ENCODE measurements around the gene LEF1. TPM values are rescaled to one million over a fixed set of nuclear protein-coding genes. Genes with fewer than 3 reads are reported as not detected.

Gene LEF1
- total RNA-seq, 1 donor from 2014 or later, result 2.8 TPM

- no peaks in the 10 kb centered on the region for H3K9me3 Mint-ChIP-seq (ENCODE audit: low read depth)
- no peaks in the 10 kb centered on the region for H3K36me3 Mint-ChIP-seq (ENCODE audit: low read depth)
- TF ChIP-seq CTCF (IDR thresholded peaks at IDR 0.05), result no peak
- H3K27me3 Mint-ChIP-seq (ENCODE audit: low read depth), result no peaks in the 10 kb centered on the region
- H3K4me3 Mint-ChIP-seq (ENCODE audit: unreplicated experiment), result no peak overlapping the region
- H3K27ac Mint-ChIP-seq (ENCODE audit: unreplicated experiment), result no peak overlapping the region
- DNase-seq (ENCODE audit: low spot score), result no peak
- no peaks in the 10 kb centered on the region for H3K4me1 Mint-ChIP-seq (ENCODE audit: low read depth)
These were observed 42.5 kb upstream of the LEF1 start for GRCh38 chr4:108210989-108211835.

- H3K27ac Mint-ChIP-seq (ENCODE audit: unreplicated experiment), result no peak overlapping the region
- H3K4me1 Mint-ChIP-seq (ENCODE audit: low read depth), result no peaks in the 10 kb centered on the region
- H3K36me3 Mint-ChIP-seq (ENCODE audit: low read depth), result no peaks in the 10 kb centered on the region
- DNase-seq (ENCODE audit: low spot score), result no peak
- no peak overlapping the region for H3K4me3 Mint-ChIP-seq (ENCODE audit: unreplicated experiment)
- peaks cover 2% of the 10 kb centered on the region for H3K27me3 Mint-ChIP-seq (ENCODE audit: low read depth)
- no peaks in the 10 kb centered on the region for H3K9me3 Mint-ChIP-seq (ENCODE audit: low read depth)
- no peak for TF ChIP-seq CTCF (IDR thresholded peaks at IDR 0.05)
These were observed 40.8 kb upstream of the LEF1 start for GRCh38 chr4:108209489-108209888.

DNA sequence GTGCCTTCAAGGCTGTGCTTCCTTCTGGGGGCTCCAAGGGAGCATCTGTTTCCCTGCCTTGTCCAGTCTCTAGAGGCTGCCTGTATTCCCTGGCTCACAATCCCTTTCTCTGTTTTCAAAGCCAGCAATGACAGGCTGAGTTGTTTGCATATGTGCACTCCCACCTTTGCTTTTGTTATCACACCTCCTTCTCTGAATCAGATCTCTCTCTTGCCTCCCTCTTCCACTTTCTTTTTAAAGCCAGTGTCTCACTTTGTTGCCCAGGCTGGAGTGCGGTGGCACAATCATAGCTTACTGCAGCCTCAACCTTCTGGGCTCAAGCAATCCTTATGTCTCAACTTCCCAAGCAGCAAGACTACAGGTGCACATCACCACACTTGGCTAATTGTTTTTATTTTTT is 37.1 kb upstream of the LEF1 start:
- no peak for DNase-seq (ENCODE audit: low spot score)
- Mint-ChIP-seq H3K4me3 (ENCODE audit: unreplicated experiment) (no peak overlapping the region), H3K36me3 (ENCODE audit: low read depth) (peaks cover 3% of the 10 kb centered on the region), H3K27me3 (ENCODE audit: low read depth) (peaks cover 6% of the 10 kb centered on the region), H3K27ac (ENCODE audit: unreplicated experiment) (no peak overlapping the region), H3K4me1 (ENCODE audit: low read depth) (no peaks in the 10 kb centered on the region), H3K9me3 (ENCODE audit: low read depth) (no peaks in the 10 kb centered on the region)
- no peak for TF ChIP-seq CTCF (IDR thresholded peaks at IDR 0.05)

DNA sequence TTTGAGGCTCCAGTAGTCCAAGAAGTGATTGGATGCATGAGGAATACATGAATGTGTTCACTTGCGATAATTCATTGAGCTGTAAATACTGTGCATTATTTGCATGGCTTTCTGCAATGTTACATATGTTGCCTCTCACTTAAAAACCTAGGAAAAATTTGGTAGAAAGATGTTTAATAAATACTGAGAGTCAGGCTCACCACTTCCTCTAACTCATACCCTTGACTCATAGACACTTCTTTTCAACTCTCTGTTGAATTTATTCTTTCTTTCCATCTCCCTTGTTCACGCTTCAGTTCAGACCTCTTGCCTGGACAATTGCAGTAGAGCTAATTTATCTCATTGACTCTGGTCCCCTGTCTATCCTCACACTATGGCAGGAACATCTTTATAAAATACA is 35.8 kb upstream of the LEF1 start:
- H3K4me1 Mint-ChIP-seq (ENCODE audit: low read depth), result no peaks in the 10 kb centered on the region
- no peak for TF ChIP-seq CTCF (IDR thresholded peaks at IDR 0.05)
- H3K36me3 Mint-ChIP-seq (ENCODE audit: low read depth), result peaks cover 3% of the 10 kb centered on the region
- H3K9me3 Mint-ChIP-seq (ENCODE audit: low read depth), result no peaks in the 10 kb centered on the region
- peaks cover 6% of the 10 kb centered on the region for H3K27me3 Mint-ChIP-seq (ENCODE audit: low read depth)
- H3K4me3 Mint-ChIP-seq (ENCODE audit: unreplicated experiment), result no peak overlapping the region
- no peak for DNase-seq (ENCODE audit: low spot score)
- H3K27ac Mint-ChIP-seq (ENCODE audit: unreplicated experiment), result no peak overlapping the region

- DNase-seq (ENCODE audit: low spot score), result no peak
- H3K36me3 Mint-ChIP-seq (ENCODE audit: low read depth), result peaks cover 3% of the 10 kb centered on the region
These were observed 34.6 kb upstream of the LEF1 start for GRCh38 chr4:108203377-108203776.

More at GRCh38 chr4:108203377-108203776, 34.6 kb upstream of the LEF1 start:
- no peak overlapping the region for H3K27ac Mint-ChIP-seq (ENCODE audit: unreplicated experiment)
- H3K9me3 Mint-ChIP-seq (ENCODE audit: low read depth), result no peaks in the 10 kb centered on the region
- H3K4me1 Mint-ChIP-seq (ENCODE audit: low read depth), result no peaks in the 10 kb centered on the region
- H3K4me3 Mint-ChIP-seq (ENCODE audit: unreplicated experiment), result no peak overlapping the region
- no peak for TF ChIP-seq CTCF (IDR thresholded peaks at IDR 0.05)
- peaks cover 6% of the 10 kb centered on the region for H3K27me3 Mint-ChIP-seq (ENCODE audit: low read depth)

Measured in chondrocyte (in vitro differentiated cells).